NT2/D1 (cell line): ENCODE results near the gene DLK2.

ENCODE experiments used
- YY1 ChIP-seq: IDR thresholded peaks from 2 replicates; pipeline ENCODE4 v1.6.1; 2011; ENCODE audit not compliant: insufficient read length, insufficient read depth
- ZNF274 ChIP-seq: IDR thresholded peaks from 2 replicates; pipeline ENCODE4 v1.6.1; 2011; ENCODE audit warnings: mild to moderate bottlenecking, low read depth, low read length

GRCh38 chr6:43472515-43472914 lies 17.2 kb upstream of the DLK2 start:
- TF ChIP-seq ZNF274 (no peak), YY1 (no peak)
